Measurements from ENCODE around the gene NTNG2. TPM values are rescaled to one million over a fixed set of nuclear protein-coding genes. Genes with fewer than 3 reads are reported as not detected.

The NTNG2 gene
- total and polyA plus RNA-seq, 8 donors = under 0.01 to 8.1 (median 0.31) TPM; not detected in 1

GRCh38 chr9:132207839-132208615 is 46.2 kb downstream of the NTNG2 start:
- intact Hi-C loops (cut with DNase I; ENCODE audit: low total_unique reads) = no loop called here
- H3K27me3 ChIP-seq = peaks cover 0 to 32% (median under 1%) of the 10 kb centered on the region in 3 donors
- H3K9me3 ChIP-seq = peaks cover 0 to 12% (median 4%) of the 10 kb centered on the region in 4 donors
- H3K27ac ChIP-seq = no peak overlapping the region
- no peak for DNase-seq
- no peak overlapping the region for H3K4me3 ChIP-seq
- TF ChIP-seq POLR2A (IDR thresholded peaks at IDR 0.05) (no peak), POLR2AphosphoS5 (IDR thresholded peaks at IDR 0.05) (no peak), EP300 (IDR thresholded peaks at IDR 0.05) (no peak), CTCF (IDR thresholded peaks at IDR 0.05) (no peak)
- 63 to 74% (median 71%) methylated on average over 16 of the region's 16 CpGs for WGBS, 5 donors
- no peaks in the 10 kb centered on the region for H3K4me1 ChIP-seq
- no peaks in the 10 kb centered on the region for H3K36me3 ChIP-seq

- peaks cover 0 to 12% (median 4%) of the 10 kb centered on the region in 4 donors for H3K9me3 ChIP-seq
- WGBS, 5 donors = 75 to 88% (median 82%) methylated on average over 30 of the region's 30 CpGs
- intact Hi-C loops (cut with DNase I; ENCODE audit: low total_unique reads) = no loop called here
Observed at GRCh38 chr9:132209228-132209627, 47.4 kb downstream of the NTNG2 start.

GRCh38 chr9:132210472-132211145 is 48.8 kb downstream of the NTNG2 start:
- Histone ChIP-seq H3K27me3 (peaks cover 0 to 23% (median 0%) of the 10 kb centered on the region in 3 donors), H3K36me3 (no peaks in the 10 kb centered on the region), H3K27ac (no peak overlapping the region), H3K4me1 (peaks cover 5 to 10% (median 9%) of the 10 kb centered on the region in 4 donors), H3K9me3 (no peaks in the 10 kb centered on the region), H3K4me3 (no peak overlapping the region)
- intact Hi-C loops (cut with DNase I; ENCODE audit: low total_unique reads) = no loop called here
- no peak for DNase-seq
- WGBS, 5 donors = 69 to 88% (median 71%) methylated on average over 10 to 14 of the region's 14 CpGs
- TF ChIP-seq POLR2AphosphoS5 (IDR thresholded peaks at IDR 0.05) = no peak
- no peak for TF ChIP-seq EP300 (IDR thresholded peaks at IDR 0.05)
- no peak for TF ChIP-seq CTCF (IDR thresholded peaks at IDR 0.05)
- no peak for TF ChIP-seq POLR2A (IDR thresholded peaks at IDR 0.05)

More at GRCh38 chr9:132209228-132209627, 47.4 kb downstream of the NTNG2 start:
- DNase-seq = no peak
- Histone ChIP-seq H3K4me1 (peaks cover 5 to 7% (median 6%) of the 10 kb centered on the region in 4 donors), H3K27me3 (peaks cover 0 to 21% (median 0%) of the 10 kb centered on the region in 3 donors), H3K4me3 (no peak overlapping the region), H3K27ac (no peak overlapping the region), H3K36me3 (no peaks in the 10 kb centered on the region)
- no peak for TF ChIP-seq POLR2A (IDR thresholded peaks at IDR 0.05)
- no peak for TF ChIP-seq POLR2AphosphoS5 (IDR thresholded peaks at IDR 0.05)
- TF ChIP-seq EP300 (IDR thresholded peaks at IDR 0.05) = no peak
- no peak for TF ChIP-seq CTCF (IDR thresholded peaks at IDR 0.05)

GRCh38 chr9:132211570-132211969 is 49.7 kb downstream of the NTNG2 start:
- Histone ChIP-seq H3K4me3 (no peak overlapping the region), H3K9me3 (no peaks in the 10 kb centered on the region), H3K4me1 (peaks cover 5 to 10% (median 9%) of the 10 kb centered on the region in 4 donors), H3K36me3 (no peaks in the 10 kb centered on the region), H3K27ac (no peak overlapping the region), H3K27me3 (peaks cover 0 to 29% (median 0%) of the 10 kb centered on the region in 3 donors)
- TF ChIP-seq CTCF (IDR thresholded peaks at IDR 0.05) = no peak
- TF ChIP-seq EP300 (IDR thresholded peaks at IDR 0.05) = no peak
- no peak for TF ChIP-seq POLR2A (IDR thresholded peaks at IDR 0.05)
- TF ChIP-seq POLR2AphosphoS5 (IDR thresholded peaks at IDR 0.05) = no peak
- intact Hi-C loops (cut with DNase I; ENCODE audit: low total_unique reads) = no loop called here
- DNase-seq = no peak
- WGBS, 5 donors = 84 to 93% (median 90%) methylated on average over 7 of the region's 7 CpGs

All from stomach (tissue), 9 donors.